Uterine smooth muscle cell (primary cell): ENCODE results near the gene RNF183. TPM values are rescaled to one million over a fixed set of nuclear protein-coding genes. Genes with fewer than 3 reads are reported as not detected.

Experiments used
- total RNA-seq: library from RNA; depleted of rRNA; stranded (reverse); fragments of >200 nt; gene quantifications from 2 replicates; pipeline ENCODE4 v1.2.3, GENCODE V29; 2014

RNF183 gene
- total RNA-seq: 0.37 TPM in 1 of 2 replicates, not detected in the other

GRCh38 chr9:113302792-113303418 is at the start of gene RNF183:
Gene RNF183 (minus strand): TSS chr9:113303376. CDS start chr9:113298184, 5,192 bp downstream.

GRCh38 chr9:113349445-113350094 is 46.4 kb upstream of the RNF183 start, which contains the start of gene BSPRY:
Gene BSPRY (plus strand): TSS chr9:113349541. CDS start chr9:113349580, 39 bp downstream.

GRCh38 chr9:113340011-113340699 is 37.0 kb upstream of the RNF183 start, which contains the start of gene WDR31:
Gene WDR31 (minus strand): TSS chr9:113340275. CDS start chr9:113332022, 8,253 bp downstream.

GRCh38 chr9:113275157-113276131 is 27.7 kb downstream of the RNF183 start, which contains the start of the genes CDC26 and PRPF4:
Gene CDC26 (minus strand): TSS chr9:113275572. CDS start chr9:113272507, 3,065 bp downstream.
Gene PRPF4 (plus strand): TSS chr9:113275658. CDS start chr9:113275744, 86 bp downstream.

Other genes starting within 250 kb of the RNF183 start
- 2.5 and 3.1 TPM in 2 replicates for gene ZFP37, start 246.7 kb downstream of the RNF183 start, total RNA-seq
- 15.4 and 21.6 TPM in 2 replicates for gene SLC31A2, start 152.4 kb downstream of the RNF183 start, total RNA-seq
- 17.5 and 27.3 TPM in 2 replicates for gene FKBP15, start 82.1 kb downstream of the RNF183 start, total RNA-seq
- gene SLC31A1, start 81.8 kb downstream of the RNF183 start, total RNA-seq: 27.8 and 37.9 TPM in 2 replicates
- 40.1 and 53.2 TPM in 2 replicates for gene CDC26, start 27.8 kb downstream of the RNF183 start, total RNA-seq
- gene PRPF4, start 27.7 kb downstream of the RNF183 start, total RNA-seq: 23.9 and 46.6 TPM in 2 replicates
- gene WDR31, start 36.9 kb upstream of the RNF183 start, total RNA-seq: 1.3 and 2.7 TPM in 2 replicates
- not detected in 2 replicates for gene BSPRY, start 46.2 kb upstream of the RNF183 start, total RNA-seq
- gene HDHD3, start 73.6 kb upstream of the RNF183 start, total RNA-seq: 10.6 and 15.5 TPM in 2 replicates
- 17.7 and 24.2 TPM in 2 replicates for gene ALAD, start 97.9 kb upstream of the RNF183 start, total RNA-seq
- 27.5 and 64.3 TPM in 2 replicates for gene POLE3, start 107.3 kb upstream of the RNF183 start, total RNA-seq
- 0.25 and 0.77 TPM in 2 replicates for gene C9orf43, start 107.4 kb upstream of the RNF183 start, total RNA-seq
- 44.2 and 46.5 TPM in 2 replicates for gene RGS3, start 160.4 kb upstream of the RNF183 start, total RNA-seq